T-helper 17 cell (primary cell): ENCODE data around the gene RABGEF1. TPM values are rescaled to one million over a fixed set of nuclear protein-coding genes. Genes with fewer than 3 reads are reported as not detected.
"Not testable (repeated sequence)": the region's sequence is repeated elsewhere in the genome, so short reads cannot be mapped to it uniquely, and the experiment has no call there.

Source experiments
- ATAC-seq: fragments of 150-1000 bp; cut with Tn5 transposase; 2 replicates; pipeline ENCODE4 v1.10.0; 2021; ENCODE audit warnings: mild to moderate bottlenecking, moderate library complexity
- DNase-seq, 3 donors: peaks; one replicate each; pipeline versions ENCODE4 v3.0.0 to v3.0.0-alpha.2; 2020 to 2021
- H3K9me3 ChIP-seq: one replicate; pipeline ENCODE4 v1.7.0; 2013; ENCODE audit warnings: low read length, mild to moderate bottlenecking; ENCODE audit not compliant: control insufficient read depth, poor library complexity, severe bottlenecking
- H3K27ac Mint-ChIP-seq: one replicate; pipeline ENCODE4 v1.8.0; 2022; ENCODE audit warnings: mild to moderate bottlenecking, moderate library complexity, mixed read lengths
- H3K27me3 Mint-ChIP-seq: one replicate; pipeline ENCODE4 v1.8.0; 2022; ENCODE audit warnings: mixed read lengths
- H3K36me3 Mint-ChIP-seq: one replicate; pipeline ENCODE4 v1.8.0; 2022; ENCODE audit warnings: low read depth, mixed read lengths
- H3K4me1 Mint-ChIP-seq: one replicate; pipeline ENCODE4 v1.8.0; 2022; ENCODE audit warnings: mild to moderate bottlenecking, mixed read lengths
- H3K4me3 Mint-ChIP-seq: one replicate; pipeline ENCODE4 v1.8.0; 2022; ENCODE audit warnings: mild to moderate bottlenecking, moderate library complexity, mixed read lengths
- total RNA-seq, 4 donors: library from RNA in 2 of 4; stranded (reverse) in 2 of 4; gene quantifications; one replicate each; pipeline ENCODE4 v1.2.3 and lab custom pipeline; 2022 to 2026

Gene RABGEF1
- total RNA-seq, 2 donors from 2014 or later: 24.4 to 28.3 TPM

DNA sequence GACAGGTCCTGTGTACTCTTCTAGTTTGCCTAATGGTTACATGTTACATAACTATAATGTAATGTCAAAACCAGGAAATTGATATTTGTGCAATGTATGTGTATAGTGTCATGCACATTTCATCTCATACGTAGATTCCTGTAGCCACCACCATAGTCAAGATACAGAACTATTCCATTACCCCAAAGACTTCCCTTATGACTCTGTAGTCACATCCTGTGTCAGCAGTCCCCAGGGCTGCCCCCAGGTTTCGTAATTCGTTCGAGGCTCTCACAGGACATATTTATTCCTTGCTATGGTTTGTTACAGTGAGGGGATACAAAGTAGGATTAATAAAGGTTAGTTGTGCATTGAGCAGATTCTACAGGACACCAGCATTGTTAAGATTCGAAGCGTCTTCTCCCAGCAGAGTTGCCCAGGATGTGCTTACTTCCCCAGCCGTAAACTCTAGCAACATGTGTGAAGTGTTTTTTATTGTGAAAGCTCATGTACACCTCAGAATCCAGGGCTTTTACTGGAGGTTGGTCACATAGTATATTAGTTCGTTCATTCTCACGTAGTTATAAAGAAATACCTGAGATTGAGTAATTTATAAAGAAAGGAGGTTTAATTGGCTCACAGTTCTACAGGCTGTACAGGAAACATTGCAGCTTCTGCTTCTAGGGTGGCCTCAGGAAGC lies 18.6 kb downstream of the RABGEF1 start:
- ATAC-seq (peak; percentile 76), DNase-seq (no peak)
- no peaks in the 10 kb centered on the region for H3K9me3 ChIP-seq
- Mint-ChIP-seq H3K27me3 (no peaks in the 10 kb centered on the region), H3K4me3 (no peak overlapping the region), H3K36me3 (peaks cover 2% of the 10 kb centered on the region), H3K4me1 (peaks cover 20% of the 10 kb centered on the region), H3K27ac (peak overlapping the region; percentile 41)

DNA sequence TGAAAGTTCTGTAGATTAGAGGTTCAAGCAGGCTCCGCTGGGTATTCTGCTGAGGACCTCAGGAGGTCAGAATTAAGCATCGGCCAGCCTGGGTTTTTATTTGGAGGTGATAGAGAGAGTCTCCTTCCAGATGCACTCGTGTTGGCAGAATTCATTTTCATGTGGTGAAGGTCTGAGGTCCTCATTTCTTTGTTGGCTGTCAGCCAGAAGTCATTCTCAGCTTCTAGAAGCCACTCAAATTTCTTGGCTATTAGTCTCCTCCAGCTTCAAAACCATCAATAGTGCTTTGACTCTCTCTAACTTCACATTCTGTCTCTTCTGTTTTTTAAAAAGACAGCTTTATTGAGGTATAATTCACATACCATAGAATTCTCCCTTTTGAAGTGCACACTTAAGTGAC lies 22.6 kb downstream of the RABGEF1 start:
- DNase-seq, H3K4me3 Mint-ChIP-seq, ATAC-seq, H3K27ac Mint-ChIP-seq, H3K27me3 Mint-ChIP-seq, H3K9me3 ChIP-seq, H3K36me3 Mint-ChIP-seq: not testable (repeated sequence)
- peaks cover 26% of the 10 kb centered on the region for H3K4me1 Mint-ChIP-seq

DNA sequence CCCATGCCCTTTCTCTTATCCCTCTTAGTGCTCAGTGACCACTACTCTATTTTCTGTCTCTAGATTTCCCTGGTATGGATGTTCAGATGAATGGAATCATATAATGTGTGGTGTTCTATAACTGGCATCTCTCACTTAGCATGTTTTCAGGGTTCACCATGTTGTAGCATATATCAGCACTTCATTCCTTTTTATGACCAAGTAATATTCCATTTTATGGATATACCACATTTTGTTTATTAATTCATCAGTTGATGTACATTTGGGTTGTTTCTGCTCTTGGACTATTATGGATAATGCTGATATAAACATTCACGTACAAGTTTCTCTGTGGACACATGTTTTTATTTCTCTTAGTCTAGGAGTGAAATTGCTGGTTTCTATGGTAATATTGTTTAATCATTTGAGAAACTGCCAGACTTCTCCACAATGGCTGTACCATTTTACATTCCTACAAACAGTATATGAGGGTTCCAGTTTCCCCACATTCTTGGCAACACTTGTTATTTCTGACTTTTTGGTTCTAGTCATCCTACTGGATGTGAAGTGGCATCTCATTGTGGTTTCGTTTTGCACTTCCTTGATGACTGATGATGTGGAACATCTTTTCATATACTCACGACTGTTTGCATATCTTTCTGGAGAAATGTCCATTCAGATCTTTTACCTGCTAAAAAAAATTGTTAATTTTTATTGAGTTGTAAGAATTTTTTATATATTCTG lies 23.3 kb downstream of the RABGEF1 start:
- not testable (repeated sequence) for H3K9me3 ChIP-seq, H3K36me3 Mint-ChIP-seq, H3K27me3 Mint-ChIP-seq, H3K27ac Mint-ChIP-seq, DNase-seq, H3K4me3 Mint-ChIP-seq, ATAC-seq
- H3K4me1 Mint-ChIP-seq: peaks cover 24% of the 10 kb centered on the region

DNA sequence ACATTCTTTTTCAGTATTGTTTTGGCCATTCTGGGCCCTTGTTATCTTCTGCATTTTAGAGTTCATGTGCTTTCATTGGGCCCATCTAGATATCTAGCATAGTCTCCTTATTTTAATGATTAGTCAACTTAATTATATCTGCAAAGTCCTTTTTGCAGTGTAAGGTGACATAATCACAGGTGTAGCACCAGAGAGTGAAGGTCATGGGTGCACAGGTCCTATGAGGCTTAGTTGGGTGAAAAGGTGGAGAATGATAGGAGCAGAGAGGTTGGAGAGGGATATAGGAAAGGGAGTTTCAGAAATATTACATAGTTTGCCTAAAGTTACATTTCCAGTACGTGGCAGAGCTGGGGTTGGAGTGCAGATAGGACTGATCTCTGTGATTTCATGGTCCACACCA lies 24.4 kb downstream of the RABGEF1 start:
- H3K36me3 Mint-ChIP-seq, H3K9me3 ChIP-seq, H3K4me3 Mint-ChIP-seq, ATAC-seq, H3K27ac Mint-ChIP-seq, DNase-seq, H3K27me3 Mint-ChIP-seq: not testable (repeated sequence)
- peaks cover 24% of the 10 kb centered on the region for H3K4me1 Mint-ChIP-seq

GRCh38 chr7:66765322-66766025 lies 24.9 kb downstream of the RABGEF1 start:
- H3K4me3 Mint-ChIP-seq, DNase-seq, H3K27me3 Mint-ChIP-seq, H3K9me3 ChIP-seq, ATAC-seq, H3K36me3 Mint-ChIP-seq, H3K27ac Mint-ChIP-seq: not testable (repeated sequence)
- H3K4me1 Mint-ChIP-seq: peaks cover 28% of the 10 kb centered on the region

- Mint-ChIP-seq H3K4me3 (no peak overlapping the region), H3K4me1 (peaks cover 30% of the 10 kb centered on the region), H3K36me3 (peaks cover 2% of the 10 kb centered on the region), H3K27me3 (no peaks in the 10 kb centered on the region), H3K27ac (no peak overlapping the region)
- DNase-seq: no peak
- H3K9me3 ChIP-seq: no peaks in the 10 kb centered on the region
- no peak for ATAC-seq
These were observed 25.5 kb downstream of the RABGEF1 start for GRCh38 chr7:66766041-66766440.

DNA sequence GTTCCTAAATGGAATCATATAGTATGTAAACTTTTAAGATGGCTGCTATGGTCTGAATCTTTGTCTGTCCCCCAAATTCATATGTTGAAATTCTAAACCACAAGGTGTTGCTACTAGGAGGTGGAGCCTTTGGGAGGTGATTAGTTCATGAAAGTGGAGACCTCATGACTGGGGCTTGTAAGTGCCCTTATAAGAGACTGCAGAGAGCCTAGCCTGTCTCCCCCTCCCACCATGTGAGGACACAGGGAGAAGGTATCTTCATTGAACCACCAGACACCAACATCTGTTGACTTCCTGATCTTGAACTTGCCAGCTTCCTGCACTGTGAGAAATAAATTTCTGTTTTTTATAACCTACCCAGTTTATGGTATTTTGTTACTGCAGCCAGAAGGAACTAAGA lies 27.0 kb downstream of the RABGEF1 start:
- H3K36me3 Mint-ChIP-seq, H3K27me3 Mint-ChIP-seq, DNase-seq, ATAC-seq, H3K4me3 Mint-ChIP-seq, H3K9me3 ChIP-seq: not testable (repeated sequence)
- Mint-ChIP-seq H3K27ac (peak overlapping the region; percentile 54), H3K4me1 (peaks cover 32% of the 10 kb centered on the region)

- peaks cover 32% of the 10 kb centered on the region for H3K4me1 Mint-ChIP-seq
- H3K36me3 Mint-ChIP-seq: peaks cover 4% of the 10 kb centered on the region
These were observed 28.6 kb downstream of the RABGEF1 start for GRCh38 chr7:66768865-66769832.

DNA sequence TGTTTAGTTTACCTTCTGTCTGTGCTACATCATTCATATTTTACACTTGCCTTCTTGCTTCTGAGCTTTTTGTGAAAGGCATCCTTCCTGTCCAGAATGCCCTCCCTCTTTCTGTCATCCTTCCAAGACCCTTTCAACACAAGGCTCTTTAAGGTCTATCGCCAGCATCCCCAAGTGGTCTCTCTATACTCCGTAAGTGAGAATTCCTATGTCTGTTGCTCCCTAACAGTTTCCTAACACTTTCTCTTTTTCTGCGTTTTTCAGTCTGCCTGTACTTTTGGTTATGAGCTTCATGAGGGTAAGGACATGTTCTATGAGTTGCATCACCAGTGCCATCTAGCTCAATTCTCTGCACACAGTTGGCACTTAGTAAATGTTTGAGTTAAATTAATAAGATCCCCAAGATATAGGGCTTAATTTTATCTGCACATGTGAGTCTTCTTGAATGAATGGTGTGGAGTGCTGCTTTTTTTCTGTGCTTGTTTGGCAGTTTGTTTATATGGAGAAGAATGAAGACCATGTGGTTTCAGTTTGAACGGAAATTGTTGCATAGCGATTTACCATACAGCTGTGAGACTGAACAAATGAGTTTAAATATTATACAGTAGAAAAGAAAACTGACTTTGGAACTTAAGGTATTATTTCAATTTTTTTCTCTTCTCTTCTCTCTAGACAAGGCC lies 29.4 kb downstream of the RABGEF1 start:
- H3K4me3 Mint-ChIP-seq: no peak overlapping the region
- no peaks in the 10 kb centered on the region for H3K9me3 ChIP-seq
- DNase-seq (no peak), ATAC-seq (no peak)
- H3K27ac Mint-ChIP-seq: peak overlapping the region; percentile 60
- H3K36me3 Mint-ChIP-seq: peaks cover 4% of the 10 kb centered on the region
- peaks cover 32% of the 10 kb centered on the region for H3K4me1 Mint-ChIP-seq
- H3K27me3 Mint-ChIP-seq: no peaks in the 10 kb centered on the region

More at GRCh38 chr7:66768865-66769832, 28.6 kb downstream of the RABGEF1 start:
- no peaks in the 10 kb centered on the region for H3K9me3 ChIP-seq
- Mint-ChIP-seq H3K4me3 (no peak overlapping the region), H3K27me3 (no peaks in the 10 kb centered on the region), H3K27ac (peak overlapping the region; percentile 60)
- DNase-seq (no peak), ATAC-seq (no peak)

DNA sequence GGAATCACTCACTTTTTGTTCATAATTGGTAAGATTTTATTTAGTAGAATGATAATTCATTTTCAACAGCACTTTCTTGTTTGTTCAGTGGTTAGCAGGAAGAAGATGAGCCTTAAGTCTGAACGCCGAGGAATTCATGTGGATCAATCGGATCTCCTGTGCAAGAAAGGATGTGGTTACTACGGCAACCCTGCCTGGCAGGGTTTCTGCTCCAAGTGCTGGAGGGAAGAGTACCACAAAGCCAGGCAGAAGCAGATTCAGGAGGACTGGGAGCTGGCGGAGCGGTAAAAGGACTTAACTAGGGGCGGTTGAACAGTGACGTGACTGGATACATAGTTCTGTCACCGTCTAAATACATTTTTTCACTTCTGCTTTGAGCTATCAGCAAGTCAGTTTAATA lies 31.3 kb downstream of the RABGEF1 start:
- Mint-ChIP-seq H3K27me3 (no peaks in the 10 kb centered on the region), H3K27ac (no peak overlapping the region), H3K4me1 (peaks cover 30% of the 10 kb centered on the region), H3K4me3 (no peak overlapping the region), H3K36me3 (peaks cover 4% of the 10 kb centered on the region)
- no peaks in the 10 kb centered on the region for H3K9me3 ChIP-seq
- DNase-seq: no peak
- no peak for ATAC-seq

- peaks cover 19% of the 10 kb centered on the region for H3K4me1 Mint-ChIP-seq
- not testable (repeated sequence) for H3K4me3 Mint-ChIP-seq, DNase-seq, H3K9me3 ChIP-seq, H3K36me3 Mint-ChIP-seq, H3K27me3 Mint-ChIP-seq, H3K27ac Mint-ChIP-seq, ATAC-seq
These were observed 33.2 kb downstream of the RABGEF1 start for GRCh38 chr7:66773744-66774143.

GRCh38 chr7:66776383-66776782 lies 35.9 kb downstream of the RABGEF1 start:
- not testable (repeated sequence) for H3K9me3 ChIP-seq, H3K36me3 Mint-ChIP-seq, ATAC-seq, H3K4me1 Mint-ChIP-seq, H3K27me3 Mint-ChIP-seq, H3K4me3 Mint-ChIP-seq, DNase-seq, H3K27ac Mint-ChIP-seq
